ENCODE results near the gene CATSPERB.
"Not testable (repeated sequence)": the region's sequence is repeated elsewhere in the genome, so short reads cannot be mapped to it uniquely, and the experiment has no call there.

Gene CATSPERB

DNA sequence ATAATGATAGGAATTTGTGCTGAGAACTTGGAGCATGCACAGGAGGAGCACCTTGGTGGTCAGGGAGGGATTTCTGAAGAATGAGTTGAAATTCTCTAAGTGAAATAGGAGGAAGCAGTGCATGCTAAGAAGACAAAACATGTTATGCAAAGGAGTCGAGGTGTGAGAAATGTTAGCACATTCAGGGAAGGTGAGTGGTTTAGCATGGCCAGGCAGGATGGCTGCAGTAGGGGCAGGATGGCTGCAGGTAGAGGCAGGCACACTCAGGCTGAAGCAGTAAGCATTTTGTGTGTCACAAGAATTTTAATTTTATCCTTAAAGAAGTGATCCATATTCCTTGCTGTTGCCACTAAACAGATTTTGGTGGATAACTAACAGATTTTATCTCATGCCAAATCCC is 46.3 kb downstream of the CATSPERB start:
- DNase-seq (ENCODE audit: low read depth) = no peak
- TF ChIP-seq, protein P1, sequence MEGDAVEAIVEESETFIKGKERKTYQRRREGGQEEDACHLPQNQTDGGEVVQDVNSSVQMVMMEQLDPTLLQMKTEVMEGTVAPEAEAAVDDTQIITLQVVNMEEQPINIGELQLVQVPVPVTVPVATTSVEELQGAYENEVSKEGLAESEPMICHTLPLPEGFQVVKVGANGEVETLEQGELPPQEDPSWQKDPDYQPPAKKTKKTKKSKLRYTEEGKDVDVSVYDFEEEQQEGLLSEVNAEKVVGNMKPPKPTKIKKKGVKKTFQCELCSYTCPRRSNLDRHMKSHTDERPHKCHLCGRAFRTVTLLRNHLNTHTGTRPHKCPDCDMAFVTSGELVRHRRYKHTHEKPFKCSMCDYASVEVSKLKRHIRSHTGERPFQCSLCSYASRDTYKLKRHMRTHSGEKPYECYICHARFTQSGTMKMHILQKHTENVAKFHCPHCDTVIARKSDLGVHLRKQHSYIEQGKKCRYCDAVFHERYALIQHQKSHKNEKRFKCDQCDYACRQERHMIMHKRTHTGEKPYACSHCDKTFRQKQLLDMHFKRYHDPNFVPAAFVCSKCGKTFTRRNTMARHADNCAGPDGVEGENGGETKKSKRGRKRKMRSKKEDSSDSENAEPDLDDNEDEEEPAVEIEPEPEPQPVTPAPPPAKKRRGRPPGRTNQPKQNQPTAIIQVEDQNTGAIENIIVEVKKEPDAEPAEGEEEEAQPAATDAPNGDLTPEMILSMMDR (IDR thresholded peaks at IDR 0.05; ENCODE audit: control insufficient read depth, insufficient read depth, low read depth, low read length, missing control alignments) = no peak
- no peak overlapping the region for H3K4me3 ChIP-seq (ENCODE audit: control insufficient read depth, low read depth, low read length)

DNA sequence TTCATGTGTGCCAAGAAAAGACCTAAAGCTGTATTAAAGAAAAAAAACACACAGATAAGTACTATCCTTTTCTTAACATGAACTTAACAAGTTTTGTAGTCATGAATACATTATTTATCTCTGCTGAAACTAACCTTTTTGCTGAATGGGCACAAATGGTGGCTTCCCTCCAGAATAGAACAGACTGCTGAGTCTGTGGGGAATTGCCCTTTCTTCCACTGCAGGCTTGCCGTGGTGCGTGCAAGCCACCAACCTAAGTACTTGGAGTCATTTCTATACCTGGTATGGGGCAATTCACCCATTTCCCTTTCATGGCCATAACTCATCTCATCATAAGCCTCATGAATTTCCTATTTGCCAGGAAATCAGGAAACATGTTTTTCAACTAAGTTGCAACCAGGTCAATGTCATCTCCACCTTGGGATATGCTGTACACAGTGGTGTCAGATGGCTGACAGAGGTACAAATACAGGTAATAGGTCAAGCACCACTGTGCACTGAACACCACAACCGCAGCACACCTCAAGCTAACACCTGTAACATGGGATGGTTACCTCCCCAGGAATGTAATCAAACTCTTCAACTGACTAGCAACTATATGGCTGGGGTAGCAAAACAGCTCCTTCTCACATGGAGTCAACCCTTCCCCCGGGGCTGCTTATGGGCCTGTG is 49.9 kb downstream of the CATSPERB start:
- no peak for DNase-seq (ENCODE audit: low read depth)
- TF ChIP-seq, protein P1 (IDR thresholded peaks at IDR 0.05; ENCODE audit: control insufficient read depth, insufficient read depth, low read depth, low read length, missing control alignments) = no peak
- H3K4me3 ChIP-seq (ENCODE audit: control insufficient read depth, low read depth, low read length) = no peak overlapping the region

DNA sequence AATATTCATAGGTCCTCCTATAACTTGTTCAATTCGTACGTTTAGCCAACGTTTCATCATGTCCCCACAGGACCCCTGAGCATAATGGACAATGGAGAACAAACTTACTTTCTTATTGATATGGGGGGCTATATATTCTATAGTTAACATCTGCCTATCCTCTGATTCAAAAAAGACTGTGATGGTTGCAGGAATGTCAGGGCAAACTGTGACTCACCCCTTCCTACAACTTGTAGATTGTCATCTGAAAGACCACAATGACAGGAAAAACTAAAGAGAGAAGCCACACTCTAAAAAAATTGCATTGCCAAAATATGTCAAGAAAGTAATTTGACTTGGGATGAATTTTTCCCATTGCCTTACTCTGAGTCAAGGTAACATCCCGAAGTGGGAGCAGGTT is 50.8 kb downstream of the CATSPERB start:
- TF ChIP-seq, protein P1 (IDR thresholded peaks at IDR 0.05; ENCODE audit: control insufficient read depth, insufficient read depth, low read depth, low read length, missing control alignments) = no peak
- H3K4me3 ChIP-seq (ENCODE audit: control insufficient read depth, low read depth, low read length) = no peak overlapping the region
- no peak for DNase-seq (ENCODE audit: low read depth)

DNA sequence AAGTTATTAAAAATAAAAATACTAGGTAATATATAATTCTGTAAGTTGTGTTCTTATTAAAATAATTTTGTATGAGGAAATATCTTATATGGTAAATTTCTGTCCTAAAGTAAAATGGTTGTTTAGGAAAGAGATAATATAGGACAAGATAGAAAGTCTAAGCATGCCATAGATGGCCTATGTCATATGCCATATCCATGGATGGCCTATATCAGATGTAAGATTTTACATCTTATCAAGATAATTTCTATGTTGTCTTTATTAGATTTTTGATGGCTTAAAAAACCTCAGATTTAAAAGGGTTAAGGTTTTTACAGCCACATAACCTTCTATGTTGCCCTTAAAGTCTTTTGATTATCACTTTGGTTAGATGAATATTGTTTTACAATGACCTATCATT is 52.6 kb downstream of the CATSPERB start:
- H3K4me3 ChIP-seq (ENCODE audit: control insufficient read depth, low read depth, low read length) = no peak overlapping the region
- TF ChIP-seq, protein P1 (IDR thresholded peaks at IDR 0.05; ENCODE audit: control insufficient read depth, insufficient read depth, low read depth, low read length, missing control alignments) = no peak
- DNase-seq (ENCODE audit: low read depth) = no peak

DNA sequence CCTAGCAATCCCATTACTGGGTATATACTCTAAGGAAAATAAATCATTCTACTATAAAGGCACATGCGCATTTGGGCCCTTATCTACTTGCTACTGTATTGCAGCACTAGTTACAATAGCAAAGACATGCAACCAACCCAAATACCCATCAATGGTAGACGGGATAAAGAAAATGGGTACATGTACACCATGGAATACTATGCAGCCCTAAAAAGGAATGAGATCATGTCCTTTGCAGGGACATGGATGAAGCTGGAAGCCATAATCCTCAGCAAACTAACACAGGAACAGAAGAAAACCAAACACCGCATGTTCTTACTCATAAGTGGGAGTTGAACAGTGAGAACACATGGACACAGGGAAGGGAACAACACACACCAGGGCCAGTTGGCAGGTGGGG is 54.2 kb downstream of the CATSPERB start:
- not testable (repeated sequence) for H3K4me3 ChIP-seq (ENCODE audit: control insufficient read depth, low read depth, low read length); DNase-seq (ENCODE audit: low read depth)

DNA sequence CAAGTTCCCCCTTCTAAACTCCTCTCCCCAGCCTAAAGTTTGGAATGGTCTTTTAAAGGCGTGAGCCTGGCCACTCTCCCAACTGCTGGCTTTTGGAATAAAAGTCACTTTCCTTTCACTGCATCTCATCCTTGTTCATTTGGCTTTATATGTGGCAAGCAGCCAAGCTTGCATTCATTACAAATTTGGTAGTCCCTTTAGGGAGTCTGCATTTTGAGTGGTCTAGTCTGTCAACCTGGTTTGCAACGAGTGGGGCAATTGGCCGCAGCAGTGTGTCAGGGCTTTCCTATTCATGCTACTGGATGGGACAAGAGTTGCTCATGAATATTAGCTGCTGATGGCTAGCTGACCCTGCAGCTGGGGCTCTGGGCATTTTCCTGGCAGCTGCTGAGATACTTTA is 57.0 kb downstream of the CATSPERB start:
- DNase-seq (ENCODE audit: low read depth) = no peak
- TF ChIP-seq, protein P1 (IDR thresholded peaks at IDR 0.05; ENCODE audit: control insufficient read depth, insufficient read depth, low read depth, low read length, missing control alignments) = no peak
- H3K4me3 ChIP-seq (ENCODE audit: control insufficient read depth, low read depth, low read length) = no peak overlapping the region

DNA sequence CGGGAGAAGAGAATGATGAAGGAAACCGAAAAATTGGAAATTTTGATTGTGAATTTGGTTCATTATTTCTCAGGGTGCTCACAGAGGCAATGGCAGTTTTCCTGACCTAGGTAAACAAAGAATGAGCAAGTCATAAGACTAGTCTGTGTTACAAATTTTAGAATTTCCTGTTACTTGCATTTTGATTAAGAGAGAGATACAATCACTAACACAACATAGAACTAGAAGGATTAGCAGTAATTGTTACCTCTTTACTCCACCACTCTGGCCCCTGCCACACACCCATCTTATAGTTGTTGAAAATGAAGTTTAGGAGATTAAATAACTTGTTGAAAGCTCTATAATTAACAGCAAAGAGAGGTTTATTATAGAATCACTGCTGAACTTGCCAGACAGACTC is 62.0 kb downstream of the CATSPERB start:
- H3K4me3 ChIP-seq (ENCODE audit: control insufficient read depth, low read depth, low read length) = no peak overlapping the region
- no peak for DNase-seq (ENCODE audit: low read depth)
- TF ChIP-seq, protein P1 (IDR thresholded peaks at IDR 0.05; ENCODE audit: control insufficient read depth, insufficient read depth, low read depth, low read length, missing control alignments) = no peak

DNA sequence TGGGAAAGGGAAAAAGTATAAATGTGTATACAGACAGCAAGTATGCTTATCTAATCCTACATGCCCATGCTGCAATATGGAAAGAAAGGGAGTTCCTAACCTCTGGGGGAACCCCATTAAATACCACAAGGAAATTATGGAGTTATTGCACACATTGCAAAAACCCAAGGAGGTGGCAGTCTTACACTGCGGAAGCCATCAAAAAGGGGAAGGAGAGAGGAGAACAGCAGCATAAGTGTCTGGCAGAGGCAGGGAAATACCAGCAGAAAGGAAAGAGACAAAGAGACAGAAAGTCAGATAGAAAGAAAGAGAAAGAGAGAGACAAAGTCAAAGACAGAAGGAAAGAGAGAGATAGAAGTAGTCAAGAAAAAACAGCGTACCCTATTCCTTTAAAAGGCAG is 64.8 kb downstream of the CATSPERB start:
- not testable (repeated sequence) for H3K4me3 ChIP-seq (ENCODE audit: control insufficient read depth, low read depth, low read length); DNase-seq (ENCODE audit: low read depth)

Measured in AG09309 (cell line).